ENCODE data around the gene ASB6.

The ASB6 gene

GRCh38 chr9:129617167-129617566 lies 24.8 kb downstream of the ASB6 start:
- Histone ChIP-seq H3K27me3 (ENCODE audit: control insufficient read depth, insufficient read depth, low read length) (no peaks in the 10 kb centered on the region), H3K9ac (no peak overlapping the region)
- no peak for TF ChIP-seq CTCF (IDR thresholded peaks at IDR 0.05)

GRCh38 chr9:129615407-129616285 lies 26.3 kb downstream of the ASB6 start:
- Histone ChIP-seq H3K9ac (no peak overlapping the region), H3K4me3 (ENCODE audit: low read depth, low read length) (no peak overlapping the region), H2AFZ (no peak overlapping the region), H3K4me2 (ENCODE audit: low read length) (no peak overlapping the region), H3K27ac (no peak overlapping the region), H3K27me3 (ENCODE audit: control insufficient read depth, insufficient read depth, low read length) (no peaks in the 10 kb centered on the region), H3K4me1 (no peaks in the 10 kb centered on the region), H3K9me3 (ENCODE audit: control insufficient read depth, low read length) (no peaks in the 10 kb centered on the region), H3K79me2 (no peaks in the 10 kb centered on the region), H3K36me3 (ENCODE audit: control insufficient read depth, insufficient read depth, low read length) (no peaks in the 10 kb centered on the region)
- no peak for TF ChIP-seq CTCF (IDR thresholded peaks at IDR 0.05)

More at GRCh38 chr9:129617167-129617566, 24.8 kb downstream of the ASB6 start:
- Histone ChIP-seq H3K27ac (no peak overlapping the region), H3K79me2 (no peaks in the 10 kb centered on the region), H3K4me3 (ENCODE audit: low read depth, low read length) (no peak overlapping the region), H2AFZ (no peak overlapping the region), H3K9me3 (ENCODE audit: control insufficient read depth, low read length) (no peaks in the 10 kb centered on the region), H3K4me1 (no peaks in the 10 kb centered on the region), H3K4me2 (ENCODE audit: low read length) (no peak overlapping the region), H3K36me3 (ENCODE audit: control insufficient read depth, insufficient read depth, low read length) (no peaks in the 10 kb centered on the region)

DNA sequence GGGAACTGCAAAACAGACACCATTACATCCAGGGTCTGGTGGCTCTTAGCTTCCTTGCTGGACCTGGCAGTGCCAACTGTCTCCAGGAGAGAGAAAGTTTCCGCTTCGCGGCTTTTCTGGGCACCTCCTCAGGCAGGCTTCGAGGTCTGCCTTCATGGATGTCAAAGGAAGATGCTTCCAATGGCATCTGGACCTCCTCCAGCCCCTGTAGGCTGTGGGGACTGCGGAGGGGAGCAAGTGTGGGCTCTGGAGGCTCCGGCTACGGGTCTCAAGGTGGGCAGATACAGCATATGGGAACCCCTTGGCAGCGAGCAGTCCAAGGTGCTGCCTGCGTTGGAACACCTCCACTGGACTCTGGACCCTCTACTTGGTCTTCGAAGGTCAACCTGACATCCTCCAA lies 27.0 kb downstream of the ASB6 start:
- no peak for TF ChIP-seq CTCF (IDR thresholded peaks at IDR 0.05)
- Histone ChIP-seq H3K27me3 (ENCODE audit: control insufficient read depth, insufficient read depth, low read length) (no peaks in the 10 kb centered on the region), H3K4me2 (ENCODE audit: low read length) (no peak overlapping the region), H3K9me3 (ENCODE audit: control insufficient read depth, low read length) (no peaks in the 10 kb centered on the region), H3K9ac (no peak overlapping the region), H3K4me3 (ENCODE audit: low read depth, low read length) (no peak overlapping the region), H3K79me2 (no peaks in the 10 kb centered on the region), H3K27ac (no peak overlapping the region), H3K36me3 (ENCODE audit: control insufficient read depth, insufficient read depth, low read length) (no peaks in the 10 kb centered on the region), H3K4me1 (no peaks in the 10 kb centered on the region), H2AFZ (no peak overlapping the region)

DNA sequence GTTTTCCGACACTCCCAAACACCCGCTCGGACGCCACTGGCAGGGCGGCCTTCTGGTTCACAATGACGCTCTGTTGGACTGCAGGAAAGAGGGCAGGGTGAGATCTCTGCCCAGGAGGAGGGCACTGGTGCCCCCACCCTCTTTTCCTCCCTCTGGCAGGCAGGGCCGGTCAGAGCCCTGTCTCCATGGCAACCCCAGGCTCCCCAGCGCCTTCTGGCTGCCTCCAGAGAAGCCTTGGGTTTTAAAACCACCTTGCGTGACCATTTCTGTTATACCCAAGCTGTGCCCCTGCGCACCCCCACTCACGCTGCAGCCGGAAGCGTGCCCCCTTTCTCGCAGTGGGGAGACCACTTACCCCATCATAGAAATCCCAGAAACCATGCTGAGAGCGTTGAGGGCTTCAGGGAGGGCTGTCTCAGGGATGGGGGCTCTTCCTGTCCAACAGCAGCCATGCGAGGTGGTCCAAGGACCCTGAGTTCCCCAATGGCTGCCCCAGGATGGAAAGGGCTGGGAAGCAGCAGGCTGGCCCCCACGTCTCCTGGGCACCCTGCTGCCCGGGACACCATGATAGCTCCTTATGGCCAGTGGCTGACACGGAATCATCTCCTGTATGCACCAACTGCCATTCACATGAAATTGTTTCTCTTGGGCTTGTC lies 28.3 kb downstream of the ASB6 start:
- peaks cover 6% of the 10 kb centered on the region for H3K4me1 ChIP-seq
- H3K9me3 ChIP-seq (ENCODE audit: control insufficient read depth, low read length): no peaks in the 10 kb centered on the region
- H3K79me2 ChIP-seq: no peaks in the 10 kb centered on the region
- H3K27me3 ChIP-seq (ENCODE audit: control insufficient read depth, insufficient read depth, low read length): no peaks in the 10 kb centered on the region
- H2AFZ ChIP-seq: no peak overlapping the region
- TF ChIP-seq CTCF (IDR thresholded peaks at IDR 0.05): no peak
- H3K27ac ChIP-seq: no peak overlapping the region
- no peak overlapping the region for H3K9ac ChIP-seq
- no peaks in the 10 kb centered on the region for H3K36me3 ChIP-seq (ENCODE audit: control insufficient read depth, insufficient read depth, low read length)
- no peak overlapping the region for H3K4me2 ChIP-seq (ENCODE audit: low read length)
- no peak overlapping the region for H3K4me3 ChIP-seq (ENCODE audit: low read depth, low read length)

Measured in parathyroid adenoma (tissue), 2 donors.